MM.1S (cell line): Measurements from ENCODE around the gene LNPEP.

Experiments used
- DNase-seq: peaks from one replicate; pipeline ENCODE4 v3.0.0-alpha.2; 2015
- H2AFZ ChIP-seq: fragments of 300-600 bp; sonication (generic); 2 replicates; pipeline ENCODE4 v1.6.0; 2016; ENCODE audit warnings: antibody characterized with exemption, low read length
- H3F3A ChIP-seq: fragments of 300-600 bp; sonication (generic); 2 replicates; pipeline ENCODE4 v1.6.1; 2016; ENCODE audit warnings: mild to moderate bottlenecking, antibody characterized with exemption, low read length, moderate library complexity, mixed read lengths; ENCODE audit not compliant: insufficient read depth
- H3K27ac ChIP-seq: fragments of 300-600 bp; sonication (generic); 2 replicates; pipeline ENCODE4 v1.5.1; 2016; ENCODE audit warnings: mild to moderate bottlenecking, low read length
- H3K27me3 ChIP-seq: fragments of 300-600 bp; sonication (generic); replicated peaks from 2 replicates; pipeline ENCODE4 v1.6.0; 2016; ENCODE audit warnings: low read length; ENCODE audit not compliant: insufficient read depth
- H3K36me3 ChIP-seq: fragments of 300-600 bp; sonication (generic); replicated peaks from 2 replicates; pipeline ENCODE4 v1.6.1; 2016; ENCODE audit warnings: mild to moderate bottlenecking, low read length, mixed read lengths; ENCODE audit not compliant: insufficient read depth
- H3K4me1 ChIP-seq: fragments of 300-600 bp; sonication (generic); 2 replicates; pipeline ENCODE4 v1.6.1; 2016; ENCODE audit warnings: low read length, mixed read lengths
- H3K4me2 ChIP-seq: fragments of 300-600 bp; sonication (generic); 2 replicates; pipeline ENCODE4 v1.6.0; 2016; ENCODE audit warnings: low read depth, low read length
- H3K4me3 ChIP-seq: fragments of 300-600 bp; sonication (generic); 2 replicates; pipeline ENCODE4 v1.5.1; 2016; ENCODE audit warnings: low read length, mixed read lengths
- H3K79me2 ChIP-seq: fragments of 300-600 bp; sonication (generic); 2 replicates; pipeline ENCODE4 v1.6.1; 2016; ENCODE audit warnings: mixed run types, low read length, mixed read lengths
- H3K9ac ChIP-seq: fragments of 300-600 bp; sonication (generic); 2 replicates; pipeline ENCODE4 v1.6.1; 2016; ENCODE audit warnings: low read length, mixed read lengths
- H3K9me2 ChIP-seq: fragments of 300-600 bp; sonication (generic); replicated peaks from 2 replicates; pipeline ENCODE4 v1.6.1; 2016; ENCODE audit warnings: mild to moderate bottlenecking, low read length, mixed read lengths; ENCODE audit not compliant: insufficient read depth
- H3K9me3 ChIP-seq: fragments of 300-600 bp; sonication (generic); replicated peaks from 2 replicates; pipeline ENCODE4 v1.6.1; 2016; ENCODE audit warnings: mild to moderate bottlenecking, low read length, mixed read lengths; ENCODE audit not compliant: insufficient read depth
- H4K20me1 ChIP-seq: fragments of 300-600 bp; sonication (generic); 2 replicates; pipeline ENCODE4 v1.6.1; 2016; ENCODE audit warnings: mild to moderate bottlenecking, low read length, moderate library complexity, mixed read lengths; ENCODE audit not compliant: insufficient read depth
- EZH2 ChIP-seq: fragments of 300-600 bp; sonication (generic); optimal IDR thresholded peaks from 2 replicates; pipeline ENCODE3; 2017; ENCODE audit warnings: low read depth, mild to moderate bottlenecking, antibody characterized with exemption, low read length, mixed read lengths
- EZH2phosphoT487 ChIP-seq: fragments of 300-600 bp; sonication (generic); IDR thresholded peaks from 2 replicates; pipeline ENCODE4 v1.6.1; 2018; ENCODE audit warnings: antibody characterized with exemption, low read length
- TF ChIP-seq, protein P1 (sequence below): fragments of 300-600 bp; sonication (generic); IDR thresholded peaks from 2 replicates; pipeline ENCODE4 v1.5.1; 2016; ENCODE audit warnings: antibody characterized with exemption, low read length, mixed read lengths

LNPEP gene

DNA sequence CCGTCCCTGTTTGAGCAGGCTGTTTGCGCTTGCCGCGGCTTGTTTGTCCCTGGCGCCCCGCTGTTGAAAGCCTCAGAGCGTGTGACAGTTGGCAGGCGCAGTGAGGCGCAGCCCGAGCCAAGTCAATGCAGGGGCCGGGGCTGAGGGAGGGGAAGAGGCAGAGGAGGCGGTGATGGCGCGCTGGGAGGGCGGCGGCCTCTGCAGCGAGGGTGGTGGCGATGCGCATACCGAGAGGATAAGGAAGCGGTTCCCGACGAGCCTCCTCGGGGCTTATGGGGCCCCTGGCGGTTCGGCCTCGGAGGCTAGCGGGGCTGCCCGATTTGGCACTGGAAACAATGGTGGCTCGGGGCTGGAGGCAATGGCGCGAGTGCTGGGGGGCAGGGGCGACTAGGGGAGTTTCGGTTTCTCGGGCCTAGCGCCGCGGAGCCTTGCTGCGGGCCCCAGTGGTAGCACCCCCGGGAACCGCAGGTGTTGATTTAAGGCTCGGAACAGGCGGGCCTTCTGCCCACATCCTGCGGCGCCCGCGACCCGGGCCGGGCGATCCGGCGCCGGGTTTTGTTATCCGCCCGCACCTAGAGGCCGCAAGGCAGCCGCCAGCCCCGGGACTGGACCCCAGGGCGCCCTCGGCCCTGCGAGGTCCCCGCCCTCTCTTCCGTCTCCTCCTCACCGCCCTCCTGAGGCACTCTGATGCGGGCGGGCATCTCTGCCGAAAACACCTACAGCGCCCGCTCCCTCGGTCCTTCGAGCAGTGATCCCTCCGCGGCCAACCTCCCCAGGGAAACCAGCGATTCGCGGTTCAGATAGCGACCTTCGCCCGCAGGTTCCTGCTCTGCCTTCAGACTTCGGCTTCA lies 947 bp upstream of the LNPEP start:
- peaks cover 32% of the 10 kb centered on the region for H3K4me1 ChIP-seq
- H4K20me1 ChIP-seq = 0 out of 2 replicates have a peak, but pooled peaks cover 3% of the 10 kb centered on the region
- peaks cover 31% of the 10 kb centered on the region for H3F3A ChIP-seq
- H3K27ac ChIP-seq = peak overlapping the region; percentile 97
- H3K4me2 ChIP-seq = peak overlapping the region; percentile 92
- peak; percentile 97 for DNase-seq
- peak overlapping the region; percentile 94 for H3K4me3 ChIP-seq
- peak overlapping the region; percentile 87 for H3K9ac ChIP-seq
- H2AFZ ChIP-seq = peak overlapping the region; percentile 100
- H3K9me3 ChIP-seq = no peaks in the 10 kb centered on the region
- no peaks in the 10 kb centered on the region for H3K36me3 ChIP-seq
- TF ChIP-seq EZH2 (no peak), EZH2phosphoT487 (no peak)
- TF ChIP-seq, protein P1, sequence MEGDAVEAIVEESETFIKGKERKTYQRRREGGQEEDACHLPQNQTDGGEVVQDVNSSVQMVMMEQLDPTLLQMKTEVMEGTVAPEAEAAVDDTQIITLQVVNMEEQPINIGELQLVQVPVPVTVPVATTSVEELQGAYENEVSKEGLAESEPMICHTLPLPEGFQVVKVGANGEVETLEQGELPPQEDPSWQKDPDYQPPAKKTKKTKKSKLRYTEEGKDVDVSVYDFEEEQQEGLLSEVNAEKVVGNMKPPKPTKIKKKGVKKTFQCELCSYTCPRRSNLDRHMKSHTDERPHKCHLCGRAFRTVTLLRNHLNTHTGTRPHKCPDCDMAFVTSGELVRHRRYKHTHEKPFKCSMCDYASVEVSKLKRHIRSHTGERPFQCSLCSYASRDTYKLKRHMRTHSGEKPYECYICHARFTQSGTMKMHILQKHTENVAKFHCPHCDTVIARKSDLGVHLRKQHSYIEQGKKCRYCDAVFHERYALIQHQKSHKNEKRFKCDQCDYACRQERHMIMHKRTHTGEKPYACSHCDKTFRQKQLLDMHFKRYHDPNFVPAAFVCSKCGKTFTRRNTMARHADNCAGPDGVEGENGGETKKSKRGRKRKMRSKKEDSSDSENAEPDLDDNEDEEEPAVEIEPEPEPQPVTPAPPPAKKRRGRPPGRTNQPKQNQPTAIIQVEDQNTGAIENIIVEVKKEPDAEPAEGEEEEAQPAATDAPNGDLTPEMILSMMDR = no peak
- peaks cover 40% of the 10 kb centered on the region for H3K79me2 ChIP-seq
- H3K9me2 ChIP-seq = no peaks in the 10 kb centered on the region
- no peaks in the 10 kb centered on the region for H3K27me3 ChIP-seq

- Histone ChIP-seq H3K4me2 (peak overlapping the region; percentile 95), H3K79me2 (peaks cover 57% of the 10 kb centered on the region), H2AFZ (peak overlapping the region; percentile 78), H3K9me3 (no peaks in the 10 kb centered on the region), H3K9ac (peak overlapping the region; percentile 78), H4K20me1 (0 out of 2 replicates have a peak, but pooled peaks cover 3% of the 10 kb centered on the region), H3K4me3 (peak overlapping the region; percentile 78), H3K4me1 (peaks cover 32% of the 10 kb centered on the region), H3K27me3 (no peaks in the 10 kb centered on the region), H3K36me3 (no peaks in the 10 kb centered on the region), H3K9me2 (no peaks in the 10 kb centered on the region), H3F3A (peaks cover 31% of the 10 kb centered on the region), H3K27ac (peak overlapping the region; percentile 97; the same call in 1 of the 2 replicates)
- TF ChIP-seq EZH2phosphoT487 (no peak), EZH2 (no peak)
- TF ChIP-seq, protein P1 = no peak
- DNase-seq = peak; percentile 51
Measured at GRCh38 chr5:96936431-96937320, 796 bp downstream of the LNPEP start.

DNA sequence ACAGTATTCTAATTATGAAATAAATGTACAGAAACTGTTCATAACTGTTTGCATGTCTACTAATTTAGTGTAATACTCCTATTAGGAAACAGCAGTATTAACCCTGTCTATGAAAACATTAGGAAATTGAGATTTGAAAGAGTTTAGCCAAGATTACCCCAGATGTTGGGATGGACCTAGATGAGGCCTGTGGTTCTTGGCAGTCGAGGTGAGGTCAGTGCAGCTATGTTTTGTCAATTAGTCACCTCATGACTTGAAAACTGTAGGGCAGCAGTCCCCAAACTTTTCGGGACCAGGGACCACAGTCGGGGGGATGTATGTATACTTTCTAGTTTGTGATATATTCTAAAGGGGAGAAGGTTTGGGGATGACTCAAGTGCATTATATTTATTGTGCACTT lies 4.7 kb downstream of the LNPEP start:
- Histone ChIP-seq H3K27me3 (no peaks in the 10 kb centered on the region), H3K4me3 (no peak overlapping the region), H3K9me2 (no peaks in the 10 kb centered on the region), H3F3A (peaks cover under 1% of the 10 kb centered on the region), H3K4me1 (peaks cover 17% of the 10 kb centered on the region), H3K27ac (no peak overlapping the region), H3K36me3 (no peaks in the 10 kb centered on the region), H4K20me1 (0 out of 2 replicates have a peak, but pooled peaks cover 10% of the 10 kb centered on the region), H3K79me2 (peaks cover 79% of the 10 kb centered on the region), H3K9ac (no peak overlapping the region), H2AFZ (no peak overlapping the region), H3K9me3 (no peaks in the 10 kb centered on the region), H3K4me2 (no peak overlapping the region)
- TF ChIP-seq, protein P1 = no peak
- no peak for DNase-seq
